IMR-90 (cell line): ENCODE results near the gene FARP1. TPM values are rescaled to one million over a fixed set of nuclear protein-coding genes. Genes with fewer than 3 reads are reported as not detected.

Source experiments
- ATAC-seq: fragments of 200-7000 bp; cut with Tn5 transposase; 2 replicates; pipeline ENCODE4 v1.9.1; 2020; ENCODE audit warnings: low read depth, mild to moderate bottlenecking, moderate library complexity
- BruUV-seq: library from RNA; stranded (reverse); fragments of 400-500 nt; replicated peaks from 2 replicates; lab custom pipeline; 2021; lab: Mats Ljungman, UMichigan
- CTCF ChIA-PET: fragments of 300-600 bp; formaldehyde crosslinking; extraction: SDS; loops from one replicate; lab custom pipeline; 2021; ENCODE audit warnings: antibody characterized with exemption; lab: Yijun Ruan, JAX
- POLR2A ChIA-PET: fragments of 300-600 bp; sonication (Branson Sonifier 250); formaldehyde crosslinking; loops from one replicate; lab custom pipeline; 2022; ENCODE audit warnings: antibody characterized with exemption; ENCODE audit not compliant: unreplicated experiment; lab: Charles Lee
- DNase-seq: peaks from one replicate; pipeline ENCODE4 v3.0.0; 2013
- H2AFZ ChIP-seq: replicated peaks from 2 replicates; pipeline ENCODE3; 2013; ENCODE audit warnings: low read length, mild to moderate bottlenecking; ENCODE audit not compliant: poor library complexity
- H2AK5ac ChIP-seq: 2 replicates; pipeline ENCODE4 v1.6.1; 2013; ENCODE audit warnings: low read depth, low read length, inconsistent platforms
- H2AK9ac ChIP-seq: replicated peaks from 2 replicates; pipeline ENCODE3; 2013; ENCODE audit warnings: mild to moderate bottlenecking, low read depth, low read length, moderate library complexity; ENCODE audit not compliant: poor library complexity
- H2BK120ac ChIP-seq: 2 replicates; pipeline ENCODE4 v1.6.1; 2013; ENCODE audit warnings: low read depth, low read length, inconsistent platforms
- H2BK15ac ChIP-seq: 3 replicates; pipeline ENCODE4 v1.6.1; 2013; ENCODE audit warnings: low read depth, low read length, inconsistent platforms
- H2BK20ac ChIP-seq: 2 replicates; pipeline ENCODE4 v1.6.1; 2013; ENCODE audit warnings: low read depth, mild to moderate bottlenecking, inconsistent platforms, low read length, moderate library complexity
- H2BK5ac ChIP-seq: 2 replicates; pipeline ENCODE4 v1.6.1; 2013; ENCODE audit warnings: mild to moderate bottlenecking, low read depth, low read length, inconsistent platforms; ENCODE audit not compliant: poor library complexity, severe bottlenecking
- H3K14ac ChIP-seq: replicated peaks from 2 replicates; pipeline ENCODE4 v1.6.1; 2013; ENCODE audit warnings: low read depth, low read length, inconsistent platforms
- H3K18ac ChIP-seq: 2 replicates; pipeline ENCODE4 v1.6.1; 2013; ENCODE audit warnings: low read depth, low read length, control low read depth
- H3K23ac ChIP-seq: 2 replicates; pipeline ENCODE4 v1.6.1; 2013; ENCODE audit warnings: low read depth, low read length, inconsistent platforms
- H3K27ac ChIP-seq: 2 replicates; pipeline ENCODE4 v1.5.1; 2013; ENCODE audit warnings: mild to moderate bottlenecking, control low read depth, low read length; ENCODE audit not compliant: insufficient read depth
- H3K27me3 ChIP-seq: 2 replicates; pipeline ENCODE4 v1.6.1; 2013; ENCODE audit warnings: low read length; ENCODE audit not compliant: control insufficient read depth, insufficient read depth
- H3K36me3 ChIP-seq: 2 replicates; pipeline ENCODE4 v1.6.1; 2013; ENCODE audit warnings: low read length, mixed read lengths; ENCODE audit not compliant: control insufficient read depth, insufficient read depth
- H3K4ac ChIP-seq: 2 replicates; pipeline ENCODE4 v1.6.1; 2013; ENCODE audit warnings: low read depth, low read length, inconsistent platforms
- H3K4me1 ChIP-seq: 2 replicates; pipeline ENCODE4 v1.6.1; 2013; ENCODE audit warnings: low read length, mixed read lengths; ENCODE audit not compliant: control insufficient read depth, insufficient read depth
- H3K4me2 ChIP-seq: 2 replicates; pipeline ENCODE4 v1.6.1; 2013; ENCODE audit warnings: low read depth, mild to moderate bottlenecking, control low read depth, low read length, moderate library complexity
- H3K4me3 ChIP-seq: 2 replicates; pipeline ENCODE4 v1.5.1; 2013; ENCODE audit warnings: low read depth, mild to moderate bottlenecking, control low read depth, low read length, moderate library complexity; ENCODE audit not compliant: insufficient read depth
- H3K56ac ChIP-seq: 2 replicates; pipeline ENCODE4 v1.6.1; 2013; ENCODE audit warnings: low read length, inconsistent platforms; ENCODE audit not compliant: insufficient read depth; ENCODE audit errors: extremely low read depth
- H3K79me1 ChIP-seq, 2 experiments: 2 replicates each; pipeline ENCODE4 v1.6.1; 2013; ENCODE audit warnings: low read length in 2 of 2, inconsistent platforms in 1 of 2, low read depth in 1 of 2
- H3K9ac ChIP-seq: 2 replicates; pipeline ENCODE4 v1.6.1; 2013; ENCODE audit warnings: low read depth, low read length, control low read depth
- H3K9me1 ChIP-seq: 2 replicates; pipeline ENCODE4 v1.6.1; 2013; ENCODE audit warnings: low read length, inconsistent platforms; ENCODE audit not compliant: insufficient read depth
- H3K9me3 ChIP-seq: 2 replicates; pipeline ENCODE4 v1.6.1; 2013; ENCODE audit warnings: low read length; ENCODE audit not compliant: control insufficient read depth, insufficient read depth
- H4K20me1 ChIP-seq: 2 replicates; pipeline ENCODE4 v1.6.1; 2013; ENCODE audit warnings: low read length, inconsistent platforms; ENCODE audit not compliant: insufficient read depth
- H4K5ac ChIP-seq: 2 replicates; pipeline ENCODE4 v1.6.1; 2013; ENCODE audit warnings: mild to moderate bottlenecking, low read depth, low read length, control low read depth
- H4K8ac ChIP-seq, 2 experiments: 2 replicates each; pipeline ENCODE4 v1.6.1; 2013; ENCODE audit warnings: low read depth in 2 of 2, low read length in 2 of 2, control low read depth in 1 of 2, inconsistent platforms in 1 of 2
- H4K91ac ChIP-seq: 2 replicates; pipeline ENCODE4 v1.6.1; 2013; ENCODE audit warnings: low read depth, low read length, inconsistent platforms; ENCODE audit not compliant: insufficient read depth
- BHLHE40 ChIP-seq: fragments of 150-350 bp; IDR thresholded peaks from 2 replicates; pipeline ENCODE4 v1.6.1; 2016; ENCODE audit warnings: mild to moderate bottlenecking, low read depth, low read length
- CEBPB ChIP-seq: IDR thresholded peaks from 2 replicates; pipeline ENCODE4 v1.6.1; 2012; ENCODE audit warnings: low read depth, low read length, improper control_type of control experiment
- FOS ChIP-seq: fragments of 150-350 bp; IDR thresholded peaks from 2 replicates; pipeline ENCODE4 v1.6.1; 2016; ENCODE audit warnings: low read depth, low read length
- MAFK ChIP-seq: IDR thresholded peaks from 2 replicates; pipeline ENCODE4 v1.6.1; 2012; ENCODE audit warnings: low read depth, low read length, improper control_type of control experiment
- MAZ ChIP-seq: IDR thresholded peaks from 2 replicates; pipeline ENCODE4 v1.6.1; 2012; ENCODE audit warnings: low read depth, mild to moderate bottlenecking, low read length, improper control_type of control experiment, moderate library complexity, borderline replicate concordance
- NFE2L2 ChIP-seq: fragments of 150-350 bp; IDR thresholded peaks from 2 replicates; pipeline ENCODE4 v1.6.1; 2016; ENCODE audit warnings: low read depth, mild to moderate bottlenecking, low read length
- POLR2A ChIP-seq: IDR thresholded peaks from 2 replicates; pipeline ENCODE4 v1.6.1; 2012; ENCODE audit warnings: mild to moderate bottlenecking, low read depth, low read length
- RAD21 ChIP-seq: IDR thresholded peaks from 2 replicates; pipeline ENCODE4 v1.6.1; 2012; ENCODE audit warnings: low read length, improper control_type of control experiment
- RCOR1 ChIP-seq: IDR thresholded peaks from 2 replicates; pipeline ENCODE4 v1.6.1; 2012; ENCODE audit warnings: mild to moderate bottlenecking, low read length, improper control_type of control experiment; ENCODE audit not compliant: insufficient replicate concordance
- RFX5 ChIP-seq: IDR thresholded peaks from 2 replicates; pipeline ENCODE4 v1.8.0; 2012; ENCODE audit warnings: low read depth, mild to moderate bottlenecking, low read length, moderate library complexity
- SMC3 ChIP-seq: fragments of 150-350 bp; IDR thresholded peaks from 2 replicates; pipeline ENCODE4 v1.6.1; 2016; ENCODE audit warnings: low read depth, mild to moderate bottlenecking, antibody characterized with exemption, low read length, moderate library complexity
- WGBS, 2 experiments: methylation state at CpG; one replicate each; pipeline versions ENCODE4 v1.1.5 to v1.1.7; 2013; ENCODE audit warnings: missing lambda C conversion rate in 2 of 2; ENCODE audit not compliant: insufficient read length in 1 of 2; ENCODE audit errors: extremely low coverage in 2 of 2; 5-methylcytosine and 5-hydroxymethylcytosine counted together
- dilution Hi-C: fragments of 300-500 bp; cut with HindIII; formaldehyde crosslinking; loops from one replicate; pipeline ENCODE4 v1.14.3; 2018; ENCODE audit warnings: low sequenced_read_pairs; ENCODE audit not compliant: unreplicated experiment
- in situ Hi-C: fragments of 300-500 bp; cut with MboI; formaldehyde crosslinking; loops from 3 replicates; pipeline ENCODE4 v1.14.3; 2019; ENCODE audit warnings: low sequenced_read_pairs, inconsistent platforms, mixed read lengths
- intact Hi-C: fragments of 100-400 bp; cut with micrococcal nuclease; formaldehyde crosslinking; loops from 2 replicates; pipeline ENCODE4 v1.10.0; 2022
- polyA plus RNA-seq, 3 experiments: library from polyadenylated mRNA; depleted of rRNA; stranded (reverse); fragments of >200 nt; gene quantifications; 2 replicates each; pipeline ENCODE4 v1.2.3, GENCODE V29; 2012; ENCODE audit warnings: low replicate concordance in 1 of 3
- total RNA-seq: library from RNA; depleted of rRNA; stranded (reverse); fragments of >200 nt; gene quantifications from 2 replicates; pipeline ENCODE4 v1.2.3, GENCODE V29; 2012
- TF ChIP-seq, protein P1 (sequence below): fragments of 150-350 bp; IDR thresholded peaks from 2 replicates; pipeline ENCODE4 v1.6.1; 2017; ENCODE audit warnings: mild to moderate bottlenecking, antibody characterized with exemption, low read length, low read depth
- TF ChIP-seq, protein P2 (sequence below): conservative IDR thresholded peaks from 2 replicates; pipeline ENCODE4 v1.5.1; 2012; ENCODE audit warnings: mild to moderate bottlenecking, low read depth, low read length, improper control_type of control experiment
- TF ChIP-seq, protein P3 (sequence below): fragments of 150-350 bp; IDR thresholded peaks from 2 replicates; pipeline ENCODE4 v1.6.1; 2016; ENCODE audit warnings: low read depth, mild to moderate bottlenecking, low read length, moderate library complexity, borderline replicate concordance

The FARP1 gene
- total and polyA plus RNA-seq, 2 of the 4 experiments (the other 2 are of a cell fraction): 39.6 to 57.0 TPM

DNA sequence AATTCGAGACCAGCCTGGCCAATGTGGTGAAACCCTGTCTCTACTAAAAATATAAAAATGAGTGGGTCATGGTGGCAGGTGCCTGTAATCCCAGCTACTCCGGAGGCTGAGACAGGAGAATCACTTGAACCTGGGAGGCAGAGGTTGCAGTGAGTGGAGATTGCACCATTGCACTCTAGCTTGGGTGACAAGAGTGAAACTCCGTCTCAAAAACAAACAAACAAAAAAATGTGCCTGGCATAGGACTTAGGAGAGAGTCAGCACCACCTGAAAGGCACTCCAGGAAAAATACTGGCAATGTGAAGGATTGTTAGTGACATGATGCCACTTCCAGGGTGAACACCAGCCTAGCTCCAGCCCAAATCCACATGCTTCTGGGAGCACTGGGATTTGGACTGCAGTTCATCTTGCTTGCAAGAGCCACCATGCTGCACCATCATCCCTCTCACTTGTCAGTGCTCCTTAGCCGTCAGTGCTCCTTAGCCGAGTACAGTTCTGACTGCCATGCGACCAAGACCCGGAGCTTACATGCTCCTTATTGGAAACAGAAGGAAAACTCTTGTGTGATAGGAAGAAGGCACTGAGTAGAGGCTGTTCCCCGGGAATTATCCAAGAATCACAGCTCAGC is 179.3 kb downstream of the FARP1 start:
- dilution Hi-C loops: no loop called here
- Histone ChIP-seq H3K18ac (no peak overlapping the region), H3K36me3 (peaks cover 6% of the 10 kb centered on the region), H4K5ac (no peak overlapping the region), H3K23ac (no peak overlapping the region), H2AFZ (peak overlapping the region; percentile 17), H2AK9ac (no peak overlapping the region), H2BK15ac (no peak overlapping the region), H4K91ac (no peak overlapping the region), H3K56ac (no peak overlapping the region), H3K9me1 (peaks cover 28% of the 10 kb centered on the region), H3K4ac (no peak overlapping the region), H4K8ac (peak overlapping the region in 1 of 2 experiments; percentile 54; a peak in 1 of 4 replicates), H3K9me3 (no peaks in the 10 kb centered on the region), H3K4me2 (no peak overlapping the region), H3K27ac (no peak overlapping the region), H2AK5ac (no peak overlapping the region; the same call in 1 of the 2 replicates), H4K20me1 (peaks cover 35% of the 10 kb centered on the region), H2BK20ac (no peak overlapping the region), H3K14ac (no peak overlapping the region), H3K27me3 (no peaks in the 10 kb centered on the region), H2BK120ac (no peak overlapping the region), H3K9ac (no peak overlapping the region), H3K4me1 (peaks cover 12% of the 10 kb centered on the region), H3K4me3 (no peak overlapping the region), H2BK5ac (no peak overlapping the region), H3K79me1 (peaks cover 41 to 80% of the 10 kb centered on the region in 2 experiments)
- ChIA-PET POLR2A (no interaction called here), CTCF (no interaction called here)
- in situ Hi-C loops: no loop called here
- DNase-seq (no peak), ATAC-seq (no peak)
- WGBS, 2 experiments: 100% methylated on average over 1 of the region's 8 CpGs; no CpG with 5 or more reads in 1 of the 2 experiments
- intact Hi-C loops: no loop called here
- BruUV-seq: no TSS peak
- TF ChIP-seq CEBPB (no peak), FOS (no peak), BHLHE40 (no peak), POLR2A (no peak), RCOR1 (no peak), SMC3 (no peak), RAD21 (no peak), RFX5 (no peak), MAZ (no peak), NFE2L2 (no peak), MAFK (no peak)
- TF ChIP-seq, protein P1, sequence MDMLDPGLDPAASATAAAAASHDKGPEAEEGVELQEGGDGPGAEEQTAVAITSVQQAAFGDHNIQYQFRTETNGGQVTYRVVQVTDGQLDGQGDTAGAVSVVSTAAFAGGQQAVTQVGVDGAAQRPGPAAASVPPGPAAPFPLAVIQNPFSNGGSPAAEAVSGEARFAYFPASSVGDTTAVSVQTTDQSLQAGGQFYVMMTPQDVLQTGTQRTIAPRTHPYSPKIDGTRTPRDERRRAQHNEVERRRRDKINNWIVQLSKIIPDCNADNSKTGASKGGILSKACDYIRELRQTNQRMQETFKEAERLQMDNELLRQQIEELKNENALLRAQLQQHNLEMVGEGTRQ: no peak
- TF ChIP-seq, protein P2, sequence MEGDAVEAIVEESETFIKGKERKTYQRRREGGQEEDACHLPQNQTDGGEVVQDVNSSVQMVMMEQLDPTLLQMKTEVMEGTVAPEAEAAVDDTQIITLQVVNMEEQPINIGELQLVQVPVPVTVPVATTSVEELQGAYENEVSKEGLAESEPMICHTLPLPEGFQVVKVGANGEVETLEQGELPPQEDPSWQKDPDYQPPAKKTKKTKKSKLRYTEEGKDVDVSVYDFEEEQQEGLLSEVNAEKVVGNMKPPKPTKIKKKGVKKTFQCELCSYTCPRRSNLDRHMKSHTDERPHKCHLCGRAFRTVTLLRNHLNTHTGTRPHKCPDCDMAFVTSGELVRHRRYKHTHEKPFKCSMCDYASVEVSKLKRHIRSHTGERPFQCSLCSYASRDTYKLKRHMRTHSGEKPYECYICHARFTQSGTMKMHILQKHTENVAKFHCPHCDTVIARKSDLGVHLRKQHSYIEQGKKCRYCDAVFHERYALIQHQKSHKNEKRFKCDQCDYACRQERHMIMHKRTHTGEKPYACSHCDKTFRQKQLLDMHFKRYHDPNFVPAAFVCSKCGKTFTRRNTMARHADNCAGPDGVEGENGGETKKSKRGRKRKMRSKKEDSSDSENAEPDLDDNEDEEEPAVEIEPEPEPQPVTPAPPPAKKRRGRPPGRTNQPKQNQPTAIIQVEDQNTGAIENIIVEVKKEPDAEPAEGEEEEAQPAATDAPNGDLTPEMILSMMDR: no peak
- TF ChIP-seq, protein P3, sequence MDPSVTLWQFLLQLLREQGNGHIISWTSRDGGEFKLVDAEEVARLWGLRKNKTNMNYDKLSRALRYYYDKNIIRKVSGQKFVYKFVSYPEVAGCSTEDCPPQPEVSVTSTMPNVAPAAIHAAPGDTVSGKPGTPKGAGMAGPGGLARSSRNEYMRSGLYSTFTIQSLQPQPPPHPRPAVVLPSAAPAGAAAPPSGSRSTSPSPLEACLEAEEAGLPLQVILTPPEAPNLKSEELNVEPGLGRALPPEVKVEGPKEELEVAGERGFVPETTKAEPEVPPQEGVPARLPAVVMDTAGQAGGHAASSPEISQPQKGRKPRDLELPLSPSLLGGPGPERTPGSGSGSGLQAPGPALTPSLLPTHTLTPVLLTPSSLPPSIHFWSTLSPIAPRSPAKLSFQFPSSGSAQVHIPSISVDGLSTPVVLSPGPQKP: no peak
